Rectal smooth muscle tissue (tissue), 1 donor: ENCODE data around the gene PHLPP1.

Experiments used
- H3K27ac ChIP-seq: one replicate; pipeline ENCODE4 v1.7.0; 2013; ENCODE audit warnings: low read depth, low read length, inconsistent platforms
- H3K27me3 ChIP-seq: one replicate; pipeline ENCODE4 v1.7.0; 2013; ENCODE audit warnings: low read length; ENCODE audit not compliant: control insufficient read depth, insufficient read depth
- H3K36me3 ChIP-seq: one replicate; pipeline ENCODE4 v1.7.0; 2013; ENCODE audit warnings: low read length; ENCODE audit not compliant: control insufficient read depth, insufficient read depth
- H3K4me1 ChIP-seq: one replicate; pipeline ENCODE4 v1.7.0; 2013; ENCODE audit warnings: low read length; ENCODE audit not compliant: control insufficient read depth, insufficient read depth
- H3K4me3 ChIP-seq: one replicate; pipeline ENCODE4 v1.7.0; 2013; ENCODE audit warnings: low read length
- H3K9ac ChIP-seq: one replicate; pipeline ENCODE4 v1.7.0; 2013; ENCODE audit warnings: low read length

PHLPP1 gene

GRCh38 chr18:63017076-63017475, 301.7 kb downstream of the PHLPP1 start:
- Histone ChIP-seq H3K4me1 (no peaks in the 10 kb centered on the region), H3K27me3 (no peaks in the 10 kb centered on the region), H3K4me3 (no peak overlapping the region), H3K9ac (no peak overlapping the region), H3K36me3 (no peaks in the 10 kb centered on the region), H3K27ac (no peak overlapping the region)

GRCh38 chr18:63017977-63018376, 302.6 kb downstream of the PHLPP1 start:
- Histone ChIP-seq H3K27me3 (no peaks in the 10 kb centered on the region), H3K36me3 (no peaks in the 10 kb centered on the region), H3K9ac (no peak overlapping the region), H3K4me1 (no peaks in the 10 kb centered on the region), H3K27ac (no peak overlapping the region), H3K4me3 (no peak overlapping the region)

GRCh38 chr18:63022429-63023022, 307.2 kb downstream of the PHLPP1 start:
- no peaks in the 10 kb centered on the region for H3K4me1 ChIP-seq
- H3K27me3 ChIP-seq: no peaks in the 10 kb centered on the region
- no peak overlapping the region for H3K27ac ChIP-seq
- H3K9ac ChIP-seq: no peak overlapping the region
- H3K4me3 ChIP-seq: no peak overlapping the region
- no peaks in the 10 kb centered on the region for H3K36me3 ChIP-seq

- no peak overlapping the region for H3K9ac ChIP-seq
- no peaks in the 10 kb centered on the region for H3K27me3 ChIP-seq
- no peak overlapping the region for H3K27ac ChIP-seq
- no peaks in the 10 kb centered on the region for H3K36me3 ChIP-seq
- H3K4me1 ChIP-seq: no peaks in the 10 kb centered on the region
- no peak overlapping the region for H3K4me3 ChIP-seq
Observed at GRCh38 chr18:63025251-63026090, 310.1 kb downstream of the PHLPP1 start.

- no peak overlapping the region for H3K4me3 ChIP-seq
- no peaks in the 10 kb centered on the region for H3K4me1 ChIP-seq
- H3K9ac ChIP-seq: no peak overlapping the region
- H3K27me3 ChIP-seq: no peaks in the 10 kb centered on the region
- H3K27ac ChIP-seq: no peak overlapping the region
- H3K36me3 ChIP-seq: no peaks in the 10 kb centered on the region
Observed at GRCh38 chr18:63028380-63028779, 313.0 kb downstream of the PHLPP1 start.
